ENCODE results near the gene PTCSC3.

DNA sequence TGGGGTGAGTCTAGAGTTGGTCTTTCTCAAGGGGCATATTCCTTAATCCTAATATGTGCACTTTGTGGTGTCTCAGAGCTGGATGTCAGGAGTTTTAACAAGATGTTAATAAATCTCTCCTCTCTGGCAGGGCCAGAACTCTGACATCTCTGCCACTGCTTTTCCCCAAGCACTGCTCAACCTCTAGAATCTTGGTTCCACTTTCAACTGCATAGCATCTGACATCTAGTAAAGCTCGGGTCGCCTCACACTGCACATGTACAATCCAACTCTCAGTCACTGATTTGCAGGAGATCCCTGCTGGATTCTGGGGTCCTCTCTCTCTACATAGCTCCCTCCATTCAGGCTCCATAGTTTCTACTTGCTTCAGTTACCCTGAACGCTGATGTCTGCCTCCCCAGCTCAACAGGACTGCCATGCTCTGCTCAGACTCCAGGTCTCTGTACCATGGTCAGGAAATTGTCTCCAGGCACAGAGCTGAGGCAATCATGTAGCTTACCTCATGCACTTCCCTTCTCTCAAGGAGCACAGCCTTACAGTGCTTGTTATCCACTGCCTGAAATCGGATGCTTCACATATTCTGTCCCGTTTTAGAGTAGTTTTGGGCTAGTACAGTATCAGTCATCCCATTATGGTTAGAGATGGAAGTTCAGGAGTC, 1.6 kb downstream of the PTCSC3 start:
- TF ChIP-seq LEF1 (IDR thresholded peaks at IDR 0.05; ENCODE audit: borderline replicate concordance) = no peak
- TF ChIP-seq, protein P1, sequence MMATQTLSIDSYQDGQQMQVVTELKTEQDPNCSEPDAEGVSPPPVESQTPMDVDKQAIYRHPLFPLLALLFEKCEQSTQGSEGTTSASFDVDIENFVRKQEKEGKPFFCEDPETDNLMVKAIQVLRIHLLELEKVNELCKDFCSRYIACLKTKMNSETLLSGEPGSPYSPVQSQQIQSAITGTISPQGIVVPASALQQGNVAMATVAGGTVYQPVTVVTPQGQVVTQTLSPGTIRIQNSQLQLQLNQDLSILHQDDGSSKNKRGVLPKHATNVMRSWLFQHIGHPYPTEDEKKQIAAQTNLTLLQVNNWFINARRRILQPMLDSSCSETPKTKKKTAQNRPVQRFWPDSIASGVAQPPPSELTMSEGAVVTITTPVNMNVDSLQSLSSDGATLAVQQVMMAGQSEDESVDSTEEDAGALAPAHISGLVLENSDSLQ (IDR thresholded peaks at IDR 0.05) = no peak
- TF ChIP-seq TARDBP (IDR thresholded peaks at IDR 0.05) = no peak
- no peak for TF ChIP-seq L3MBTL2 (conservative IDR thresholded peaks at IDR 0.05)
- TF ChIP-seq HDGF (IDR thresholded peaks at IDR 0.05; ENCODE audit: borderline replicate concordance) = no peak
- TF ChIP-seq BHLHE40 (IDR thresholded peaks at IDR 0.05; ENCODE audit: borderline replicate concordance) = no peak
- TF ChIP-seq SP1 (IDR thresholded peaks at IDR 0.05) = no peak
- TF ChIP-seq NFRKB (IDR thresholded peaks at IDR 0.05) = no peak
- TF ChIP-seq ELF4 (IDR thresholded peaks at IDR 0.05) = no peak
- TF ChIP-seq ARNT (IDR thresholded peaks at IDR 0.05) = no peak
- no peak for TF ChIP-seq FOXM1 (IDR thresholded peaks at IDR 0.05; ENCODE audit: borderline replicate concordance)
- TF ChIP-seq FOXA1 (IDR thresholded peaks at IDR 0.05) = no peak
- TF ChIP-seq FOXK2 (IDR thresholded peaks at IDR 0.05) = no peak

Measured in HEK293T (cell line).